AG04449 (cell line): Measurements from ENCODE around the gene SLC4A1.

Experiments used
- CTCF ChIA-PET: fragments of 350-600 bp; formaldehyde crosslinking; extraction: SDS; loops from one replicate; lab custom pipeline; 2021; ENCODE audit warnings: antibody characterized with exemption; lab: Yijun Ruan, JAX
- POLR2A ChIA-PET: fragments of 400-600, 350-600 bp; formaldehyde crosslinking; extraction: SDS; loops from one replicate; lab custom pipeline; 2020; ENCODE audit warnings: antibody characterized with exemption, inconsistent platforms; lab: Yijun Ruan, JAX
- DNase-seq: peaks from one replicate; pipeline ENCODE4 v3.0.0-alpha.2; 2010; ENCODE audit warnings: low read depth, low spot score
- H3K4me3 ChIP-seq: 2 replicates; pipeline ENCODE4 v1.5.1; 2011; ENCODE audit warnings: low read depth, mild to moderate bottlenecking, control low read depth, low read length
- CTCF ChIP-seq: IDR thresholded peaks from one replicate; pipeline ENCODE4 v1.5.1; 2011; ENCODE audit warnings: mild to moderate bottlenecking, moderate library complexity, low read length, control low read depth, inconsistent platforms; ENCODE audit not compliant: insufficient read depth; ENCODE audit errors: missing control alignments

The SLC4A1 gene

GRCh38 chr17:44198721-44199552 lies 69.0 kb downstream of the SLC4A1 start:
- peak overlapping the region; percentile 79 for H3K4me3 ChIP-seq
- TF ChIP-seq CTCF: no peak
- no peak for DNase-seq
- POLR2A ChIA-PET: interaction anchor here (0.6 to 2.0 kb wide), 7 partner anchors 9 to 200 kb away, joined by 3 to 10 read pairs (median 3); partner anchors contain the start of genes TMUB2 and UBTF
- CTCF ChIA-PET: interaction anchor here (1.0 to 2.4 kb wide), 8 partner anchors 10 to 160 kb away, joined by 3 to 15 read pairs (median 6); no protein-coding TSS in a partner anchor
